GM18520 (cell line): ENCODE results near the gene ANKH.
A peak's percentile ranks its signal among the peaks of the same experiment; 100 is the strongest.
"Not testable (repeated sequence)": the region's sequence is repeated elsewhere in the genome, so short reads cannot be mapped to it uniquely, and the experiment has no call there.

Experiments used
- ATAC-seq: cut with Tn5 transposase; IDR thresholded peaks from one replicate; pipeline ENCODE4 v1.9.1; 2021; ENCODE audit not compliant: unreplicated experiment

ANKH gene

GRCh38 chr5:14884062-14884612, 12.6 kb upstream of the ANKH start:
- no peak for ATAC-seq

GRCh38 chr5:14882658-14883580, 11.3 kb upstream of the ANKH start:
- ATAC-seq: no peak

GRCh38 chr5:14881826-14882225, 10.2 kb upstream of the ANKH start:
- no peak for ATAC-seq

- ATAC-seq: no peak
Measured at GRCh38 chr5:14880688-14881087, 9.1 kb upstream of the ANKH start.

- no peak for ATAC-seq
Measured at GRCh38 chr5:14879937-14880589, 8.5 kb upstream of the ANKH start.

- no peak for ATAC-seq
Measured at GRCh38 chr5:14879393-14879792, 7.8 kb upstream of the ANKH start.

- not testable (repeated sequence) for ATAC-seq
Measured at GRCh38 chr5:14878192-14878591, 6.6 kb upstream of the ANKH start.

- no peak for ATAC-seq
Measured at GRCh38 chr5:14876095-14876494, 4.5 kb upstream of the ANKH start.

GRCh38 chr5:14873790-14874189, 2.2 kb upstream of the ANKH start:
- ATAC-seq: no peak

GRCh38 chr5:14873093-14873492, 1.5 kb upstream of the ANKH start:
- no peak for ATAC-seq

- peak; percentile 27 for ATAC-seq
Measured at GRCh38 chr5:14872070-14872989, 752 bp upstream of the ANKH start.

GRCh38 chr5:14870337-14871213, 1.0 kb downstream of the ANKH start:
- no peak for ATAC-seq

GRCh38 chr5:14869668-14870164, 1.9 kb downstream of the ANKH start:
- ATAC-seq: no peak

- no peak for ATAC-seq
Measured at GRCh38 chr5:14869233-14869632, 2.3 kb downstream of the ANKH start.

- no peak for ATAC-seq
Measured at GRCh38 chr5:14868771-14869170, 2.8 kb downstream of the ANKH start.

- no peak for ATAC-seq
Measured at GRCh38 chr5:14864181-14864812, 7.3 kb downstream of the ANKH start.

GRCh38 chr5:14863105-14863504, 8.5 kb downstream of the ANKH start:
- ATAC-seq: no peak

- ATAC-seq: no peak
Measured at GRCh38 chr5:14861123-14861765, 10.3 kb downstream of the ANKH start.

GRCh38 chr5:14859980-14860379, 11.6 kb downstream of the ANKH start:
- ATAC-seq: no peak
